ENCODE measurements around the gene TJAP1.
A peak's percentile ranks its signal among the peaks of the same experiment; 100 is the strongest.

The TJAP1 gene

GRCh38 chr6:43494766-43495165 is 17.4 kb downstream of the TJAP1 start:
- H2BK120ac ChIP-seq (ENCODE audit: insufficient read depth, low read length, poor library complexity): peak overlapping the region; percentile 5
- H3K4ac ChIP-seq (ENCODE audit: low read depth, low read length): no peak overlapping the region
- no peaks in the 10 kb centered on the region for H3K9me3 ChIP-seq (ENCODE audit: insufficient read depth, low read depth, low read length)
- no peak overlapping the region for H4K8ac ChIP-seq (ENCODE audit: low read depth, low read length)
- peak overlapping the region; percentile 75 for H3K18ac ChIP-seq (ENCODE audit: low read length)
- H2BK12ac ChIP-seq (ENCODE audit: low read length): peak overlapping the region; percentile 19
- WGBS (ENCODE audit: extremely low coverage, insufficient coverage, insufficient read length): no CpG with 5 or more reads among the region's 4 CpGs
- H3K14ac ChIP-seq (ENCODE audit: low read length): peak overlapping the region; percentile 4
- peaks cover 2% of the 10 kb centered on the region for H3K79me2 ChIP-seq (ENCODE audit: control insufficient read depth, insufficient read depth, low read length, poor library complexity)
- no peaks in the 10 kb centered on the region for H3K27me3 ChIP-seq (ENCODE audit: insufficient read depth, low read length)
- peak overlapping the region; percentile 9 for H2BK5ac ChIP-seq (ENCODE audit: low read depth, low read length, poor library complexity)
- DNase-seq: no peak
- H3K4me3 ChIP-seq (ENCODE audit: low read depth, low read length): no peak overlapping the region
- H3K36me3 ChIP-seq (ENCODE audit: control insufficient read depth in 1 of 2, insufficient read depth in 2 of 2, low read length in 2 of 2): peaks cover 12 to 19% of the 10 kb centered on the region in 2 experiments
- H4K12ac ChIP-seq (ENCODE audit: low read depth, low read length): no peak overlapping the region
- peak overlapping the region; percentile 6 for H3K27ac ChIP-seq (ENCODE audit: low read depth, low read length)
- no peak overlapping the region for H3K23ac ChIP-seq (ENCODE audit: low read length)
- H4K91ac ChIP-seq (ENCODE audit: low read depth, low read length): peak overlapping the region; percentile 40
- no peak overlapping the region for H3K4me2 ChIP-seq (ENCODE audit: low read length)
- H3K9ac ChIP-seq (ENCODE audit: low read length): no peak overlapping the region
- H3K79me1 ChIP-seq (ENCODE audit: low read length): peaks cover 9% of the 10 kb centered on the region
- H3K4me1 ChIP-seq (ENCODE audit: control insufficient read depth in 1 of 2, insufficient read depth in 2 of 2, low read length in 2 of 2): peaks cover 39 to 49% of the 10 kb centered on the region in 2 experiments
- no peak overlapping the region for H2AFZ ChIP-seq (ENCODE audit: insufficient read depth, low read length, poor library complexity)
- H2AK5ac ChIP-seq (ENCODE audit: low read length): peak overlapping the region; percentile 53

GRCh38 chr6:43495409-43495941 is 18.1 kb downstream of the TJAP1 start:
- Histone ChIP-seq H4K12ac (ENCODE audit: low read depth, low read length) (no peak overlapping the region), H3K9me3 (ENCODE audit: insufficient read depth, low read depth, low read length) (no peaks in the 10 kb centered on the region), H4K91ac (ENCODE audit: low read depth, low read length) (peak overlapping the region; percentile 40), H3K18ac (ENCODE audit: low read length) (peak overlapping the region; percentile 75), H2BK12ac (ENCODE audit: low read length) (no peak overlapping the region), H3K9ac (ENCODE audit: low read length) (no peak overlapping the region), H2AFZ (ENCODE audit: insufficient read depth, low read length, poor library complexity) (no peak overlapping the region), H3K23ac (ENCODE audit: low read length) (no peak overlapping the region), H3K14ac (ENCODE audit: low read length) (no peak overlapping the region), H3K27me3 (ENCODE audit: insufficient read depth, low read length) (no peaks in the 10 kb centered on the region), H2BK120ac (ENCODE audit: insufficient read depth, low read length, poor library complexity) (no peak overlapping the region), H2AK5ac (ENCODE audit: low read length) (peak overlapping the region; percentile 53), H3K79me2 (ENCODE audit: control insufficient read depth, insufficient read depth, low read length, poor library complexity) (peaks cover 2% of the 10 kb centered on the region), H3K4me1 (ENCODE audit: control insufficient read depth in 1 of 2, insufficient read depth in 2 of 2, low read length in 2 of 2) (peaks cover 33 to 44% of the 10 kb centered on the region in 2 experiments), H3K4me3 (ENCODE audit: low read depth, low read length) (no peak overlapping the region), H3K27ac (ENCODE audit: low read depth, low read length) (peak overlapping the region; percentile 63), H2BK5ac (ENCODE audit: low read depth, low read length, poor library complexity) (no peak overlapping the region), H4K8ac (ENCODE audit: low read depth, low read length) (no peak overlapping the region), H3K79me1 (ENCODE audit: low read length) (peaks cover 9% of the 10 kb centered on the region), H3K36me3 (ENCODE audit: control insufficient read depth in 1 of 2, insufficient read depth in 2 of 2, low read length in 2 of 2) (peaks cover 19 to 26% of the 10 kb centered on the region in 2 experiments), H3K4ac (ENCODE audit: low read depth, low read length) (no peak overlapping the region), H3K4me2 (ENCODE audit: low read length) (no peak overlapping the region)
- WGBS (ENCODE audit: extremely low coverage, insufficient coverage, insufficient read length): no CpG with 5 or more reads among the region's 4 CpGs
- DNase-seq: peak; percentile 94 to 98

- Histone ChIP-seq H4K12ac (ENCODE audit: low read depth, low read length) (no peak overlapping the region), H2BK5ac (ENCODE audit: low read depth, low read length, poor library complexity) (no peak overlapping the region), H4K8ac (ENCODE audit: low read depth, low read length) (no peak overlapping the region), H3K4me2 (ENCODE audit: low read length) (peak overlapping the region; percentile 36), H2BK120ac (ENCODE audit: insufficient read depth, low read length, poor library complexity) (no peak overlapping the region), H2AFZ (ENCODE audit: insufficient read depth, low read length, poor library complexity) (no peak overlapping the region), H3K36me3 (ENCODE audit: control insufficient read depth in 1 of 2, insufficient read depth in 2 of 2, low read length in 2 of 2) (peaks cover 27 to 37% of the 10 kb centered on the region in 2 experiments), H3K27me3 (ENCODE audit: insufficient read depth, low read length) (no peaks in the 10 kb centered on the region), H3K4me3 (ENCODE audit: low read depth, low read length) (no peak overlapping the region), H3K79me2 (ENCODE audit: control insufficient read depth, insufficient read depth, low read length, poor library complexity) (peaks cover 2% of the 10 kb centered on the region), H3K4me1 (ENCODE audit: control insufficient read depth in 1 of 2, insufficient read depth in 2 of 2, low read length in 2 of 2) (peaks cover 33 to 44% of the 10 kb centered on the region in 2 experiments), H2BK12ac (ENCODE audit: low read length) (no peak overlapping the region), H3K27ac (ENCODE audit: low read depth, low read length) (peak overlapping the region; percentile 63), H3K23ac (ENCODE audit: low read length) (no peak overlapping the region), H3K9ac (ENCODE audit: low read length) (no peak overlapping the region), H4K91ac (ENCODE audit: low read depth, low read length) (peak overlapping the region; percentile 4), H3K4ac (ENCODE audit: low read depth, low read length) (no peak overlapping the region), H3K18ac (ENCODE audit: low read length) (no peak overlapping the region), H3K9me3 (ENCODE audit: insufficient read depth, low read depth, low read length) (no peaks in the 10 kb centered on the region), H3K79me1 (ENCODE audit: low read length) (peaks cover 9% of the 10 kb centered on the region), H3K14ac (ENCODE audit: low read length) (no peak overlapping the region), H2AK5ac (ENCODE audit: low read length) (no peak overlapping the region)
- WGBS (ENCODE audit: extremely low coverage, insufficient coverage, insufficient read length): no CpG with 5 or more reads among the region's 18 CpGs
- peak; percentile 87 to 89 for DNase-seq
These were observed 19.2 kb downstream of the TJAP1 start for GRCh38 chr6:43496370-43497128.

GRCh38 chr6:43497129-43497396 is 19.7 kb downstream of the TJAP1 start:
- Histone ChIP-seq H4K91ac (ENCODE audit: low read depth, low read length) (no peak overlapping the region), H3K27me3 (ENCODE audit: insufficient read depth, low read length) (no peaks in the 10 kb centered on the region), H3K4me2 (ENCODE audit: low read length) (no peak overlapping the region), H2BK5ac (ENCODE audit: low read depth, low read length, poor library complexity) (no peak overlapping the region), H3K4me1 (ENCODE audit: control insufficient read depth in 1 of 2, insufficient read depth in 2 of 2, low read length in 2 of 2) (peaks cover 33 to 44% of the 10 kb centered on the region in 2 experiments), H3K27ac (ENCODE audit: low read depth, low read length) (peak overlapping the region; percentile 63), H3K79me2 (ENCODE audit: control insufficient read depth, insufficient read depth, low read length, poor library complexity) (peaks cover 2% of the 10 kb centered on the region), H3K14ac (ENCODE audit: low read length) (no peak overlapping the region), H2AFZ (ENCODE audit: insufficient read depth, low read length, poor library complexity) (no peak overlapping the region), H2BK120ac (ENCODE audit: insufficient read depth, low read length, poor library complexity) (no peak overlapping the region), H3K4me3 (ENCODE audit: low read depth, low read length) (no peak overlapping the region), H2AK5ac (ENCODE audit: low read length) (no peak overlapping the region), H3K4ac (ENCODE audit: low read depth, low read length) (no peak overlapping the region), H3K18ac (ENCODE audit: low read length) (no peak overlapping the region), H3K23ac (ENCODE audit: low read length) (no peak overlapping the region), H3K79me1 (ENCODE audit: low read length) (peaks cover 9% of the 10 kb centered on the region), H2BK12ac (ENCODE audit: low read length) (no peak overlapping the region), H3K9ac (ENCODE audit: low read length) (no peak overlapping the region), H4K8ac (ENCODE audit: low read depth, low read length) (no peak overlapping the region), H4K12ac (ENCODE audit: low read depth, low read length) (no peak overlapping the region), H3K36me3 (ENCODE audit: control insufficient read depth in 1 of 2, insufficient read depth in 2 of 2, low read length in 2 of 2) (peaks cover 28 to 39% of the 10 kb centered on the region in 2 experiments), H3K9me3 (ENCODE audit: insufficient read depth, low read depth, low read length) (no peaks in the 10 kb centered on the region)
- DNase-seq: no peak
- WGBS (ENCODE audit: extremely low coverage, insufficient coverage, insufficient read length): no CpG with 5 or more reads among the region's 6 CpGs

Data from trophoblast cell (in vitro differentiated cells and primary cell).